Ascending aorta (tissue), 2 donors: ENCODE results near the gene COL13A1. TPM values are rescaled to one million over a fixed set of nuclear protein-coding genes. Genes with fewer than 3 reads are reported as not detected.

Source experiments
- DNase-seq, 2 donors: peaks; one replicate each; pipeline ENCODE4 v3.0.0-alpha.2; 2019; ENCODE audit warnings: low spot score in 2 of 2
- H3K27ac ChIP-seq, 2 donors: fragments of 200-600 bp; sonication (generic); one replicate each; pipeline ENCODE4 v1.5.1; 2016 to 2017; ENCODE audit warnings: mild to moderate bottlenecking in 1 of 2
- H3K27me3 ChIP-seq: fragments of 200-600 bp; sonication (generic); one replicate; pipeline ENCODE4 v1.5.1; 2017
- H3K36me3 ChIP-seq, 2 donors: fragments of 200-600 bp; sonication (generic); one replicate each; pipeline ENCODE4 v1.5.1; 2016
- H3K4me1 ChIP-seq, 2 donors: fragments of 200-600 bp; sonication (generic); one replicate each; pipeline ENCODE4 v1.5.1; 2016 to 2017; ENCODE audit warnings: mild to moderate bottlenecking in 1 of 2
- H3K4me3 ChIP-seq, 2 donors: fragments of 200-600 bp; sonication (generic); one replicate each; pipeline ENCODE4 v1.5.1; 2016 to 2017; ENCODE audit warnings: mild to moderate bottlenecking in 1 of 2
- H3K9me3 ChIP-seq, 2 donors: fragments of 200-600 bp; sonication (generic); one replicate each; pipeline ENCODE4 v1.5.1; 2016
- intact Hi-C: fragments of 100-400 bp; cut with DNase I; formaldehyde crosslinking; loops from one replicate; pipeline ENCODE4 v1.15.1; 2023
- total RNA-seq: library from RNA; depleted of rRNA; stranded (reverse); fragments of >200 nt; gene quantifications from one replicate; pipeline ENCODE4 v1.1.0, GENCODE V29; 2016
- TF ChIP-seq, protein P1 (sequence below), 3 experiments: fragments of 200-600 bp in 2 of 3; fragments of 450-650 bp in 1 of 3; sonication (generic) in 2 of 3; IDR thresholded peaks; one replicate each; pipeline ENCODE4 v1.5.1; 2016 to 2019; ENCODE audit warnings: antibody characterized with exemption in 3 of 3, mild to moderate bottlenecking in 1 of 3, moderate library complexity in 1 of 3

COL13A1 gene
- total RNA-seq, 1 donor from 2014 or later = 8.0 TPM

DNA sequence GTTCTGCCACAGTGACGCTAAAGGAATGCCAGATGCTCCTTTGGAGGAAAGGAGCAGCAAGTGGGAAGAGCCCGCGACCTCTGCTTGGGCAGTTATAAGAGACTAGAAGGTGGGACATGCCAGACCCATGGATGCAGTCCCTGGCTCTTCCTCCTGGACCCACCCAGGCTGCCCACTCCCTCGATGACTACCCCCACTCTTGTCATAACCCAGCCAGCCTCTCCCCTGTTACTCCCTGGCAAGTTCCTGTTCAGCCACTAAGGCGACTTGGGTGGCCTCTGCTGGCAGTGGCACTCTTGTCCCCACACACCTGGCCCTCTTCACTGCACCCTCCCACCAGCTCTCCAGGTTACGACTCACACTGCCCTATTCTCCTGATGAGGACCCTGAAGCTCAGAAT is 33.5 kb downstream of the COL13A1 start:
- Histone ChIP-seq H3K9me3 (no peaks in the 10 kb centered on the region), H3K4me3 (no peak overlapping the region), H3K27me3 (no peaks in the 10 kb centered on the region), H3K27ac (no peak overlapping the region), H3K4me1 (no peaks in the 10 kb centered on the region), H3K36me3 (no peaks in the 10 kb centered on the region)
- DNase-seq = no peak
- intact Hi-C loops = no loop called here
- TF ChIP-seq, protein P1, sequence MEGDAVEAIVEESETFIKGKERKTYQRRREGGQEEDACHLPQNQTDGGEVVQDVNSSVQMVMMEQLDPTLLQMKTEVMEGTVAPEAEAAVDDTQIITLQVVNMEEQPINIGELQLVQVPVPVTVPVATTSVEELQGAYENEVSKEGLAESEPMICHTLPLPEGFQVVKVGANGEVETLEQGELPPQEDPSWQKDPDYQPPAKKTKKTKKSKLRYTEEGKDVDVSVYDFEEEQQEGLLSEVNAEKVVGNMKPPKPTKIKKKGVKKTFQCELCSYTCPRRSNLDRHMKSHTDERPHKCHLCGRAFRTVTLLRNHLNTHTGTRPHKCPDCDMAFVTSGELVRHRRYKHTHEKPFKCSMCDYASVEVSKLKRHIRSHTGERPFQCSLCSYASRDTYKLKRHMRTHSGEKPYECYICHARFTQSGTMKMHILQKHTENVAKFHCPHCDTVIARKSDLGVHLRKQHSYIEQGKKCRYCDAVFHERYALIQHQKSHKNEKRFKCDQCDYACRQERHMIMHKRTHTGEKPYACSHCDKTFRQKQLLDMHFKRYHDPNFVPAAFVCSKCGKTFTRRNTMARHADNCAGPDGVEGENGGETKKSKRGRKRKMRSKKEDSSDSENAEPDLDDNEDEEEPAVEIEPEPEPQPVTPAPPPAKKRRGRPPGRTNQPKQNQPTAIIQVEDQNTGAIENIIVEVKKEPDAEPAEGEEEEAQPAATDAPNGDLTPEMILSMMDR (IDR thresholded peaks at IDR 0.05) = no peak

DNA sequence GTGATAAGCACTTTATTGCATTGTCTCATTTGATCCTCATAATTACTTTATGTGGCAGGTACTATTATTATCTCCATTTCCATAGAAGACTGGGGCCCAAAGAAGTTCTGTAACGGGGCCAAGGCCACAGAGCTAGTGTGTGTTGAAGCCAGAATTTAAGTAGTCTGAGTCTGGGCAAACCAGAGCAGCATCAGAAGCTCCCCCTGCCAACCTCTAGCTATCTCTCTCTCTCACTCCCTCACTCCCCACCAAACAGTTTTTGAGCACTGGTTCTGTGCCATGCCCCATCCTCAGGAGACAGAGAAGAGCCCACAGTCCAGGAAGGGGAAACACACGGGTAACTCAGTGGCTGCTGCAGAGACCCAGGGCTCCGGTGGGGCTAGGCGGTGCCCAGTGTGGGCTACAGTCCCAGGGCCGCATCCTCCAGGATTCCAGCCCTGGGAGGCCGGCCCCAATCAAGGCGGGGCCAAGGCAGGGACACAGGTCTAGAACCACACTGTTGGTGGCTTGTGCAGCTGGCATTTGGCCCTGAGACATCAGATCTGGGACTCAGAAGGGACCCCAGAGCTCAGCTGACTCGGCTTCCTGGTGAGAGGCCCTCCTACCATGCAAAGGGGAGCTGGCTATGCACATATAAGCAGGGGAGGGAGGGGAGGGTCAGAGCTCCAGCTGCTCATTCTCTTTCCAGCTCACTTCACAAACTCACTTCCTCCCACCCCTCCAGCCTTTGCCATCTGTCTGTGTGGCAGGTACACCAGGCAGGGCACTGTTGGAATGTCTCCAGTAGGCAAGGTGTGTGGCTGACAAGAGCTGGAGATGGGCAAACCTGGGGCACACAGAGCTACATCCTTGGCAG is 34.4 kb downstream of the COL13A1 start:
- no peak overlapping the region for H3K4me3 ChIP-seq
- intact Hi-C loops = no loop called here
- TF ChIP-seq, protein P1 (IDR thresholded peaks at IDR 0.05) = no peak
- no peak for DNase-seq
- no peak overlapping the region for H3K27ac ChIP-seq
- no peaks in the 10 kb centered on the region for H3K27me3 ChIP-seq
- H3K9me3 ChIP-seq = no peaks in the 10 kb centered on the region
- H3K4me1 ChIP-seq = no peaks in the 10 kb centered on the region
- no peaks in the 10 kb centered on the region for H3K36me3 ChIP-seq

DNA sequence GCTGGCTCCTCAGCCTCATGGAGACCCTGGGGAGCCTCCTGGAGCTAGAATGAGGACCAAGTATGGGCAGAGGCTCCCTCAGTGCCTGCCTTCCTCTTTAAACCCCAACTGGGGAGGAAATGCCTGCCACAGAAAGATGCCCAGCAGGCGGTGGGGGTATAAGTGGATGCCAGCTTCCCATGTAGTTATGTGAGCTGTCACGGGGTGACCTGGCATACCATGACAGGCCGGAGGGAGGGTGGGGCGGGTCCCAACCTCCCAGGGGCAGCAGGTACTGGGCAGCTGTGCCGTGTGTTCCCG is 35.0 kb downstream of the COL13A1 start:
- no peak overlapping the region for H3K27ac ChIP-seq
- TF ChIP-seq, protein P1 (IDR thresholded peaks at IDR 0.05) = no peak
- intact Hi-C loops = no loop called here
- no peaks in the 10 kb centered on the region for H3K27me3 ChIP-seq
- H3K4me3 ChIP-seq = no peak overlapping the region
- H3K9me3 ChIP-seq = no peaks in the 10 kb centered on the region
- H3K36me3 ChIP-seq = no peaks in the 10 kb centered on the region
- no peak for DNase-seq
- no peaks in the 10 kb centered on the region for H3K4me1 ChIP-seq

DNA sequence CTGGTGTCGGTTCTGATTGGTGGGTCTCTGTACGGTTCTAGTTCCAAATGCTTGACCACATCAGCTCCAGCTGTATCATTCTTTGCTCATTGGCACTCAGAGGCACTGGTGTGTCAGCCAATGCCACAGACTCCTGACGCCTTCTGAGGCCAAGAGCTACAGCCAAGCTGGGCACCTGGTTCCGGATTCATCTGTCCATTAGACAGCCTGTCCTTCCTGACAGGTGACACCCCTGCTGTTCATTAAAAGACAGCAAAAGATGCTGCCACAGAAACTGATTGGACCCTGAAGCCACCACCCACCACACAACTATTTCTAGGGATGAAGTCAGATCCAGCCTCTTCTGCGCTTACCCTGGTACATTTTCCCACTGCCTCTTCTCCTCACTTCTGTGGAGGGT is 35.6 kb downstream of the COL13A1 start:
- no peaks in the 10 kb centered on the region for H3K36me3 ChIP-seq
- TF ChIP-seq, protein P1 (IDR thresholded peaks at IDR 0.05) = no peak
- H3K27ac ChIP-seq = no peak overlapping the region
- no peak overlapping the region for H3K4me3 ChIP-seq
- no peaks in the 10 kb centered on the region for H3K4me1 ChIP-seq
- intact Hi-C loops = no loop called here
- no peak for DNase-seq
- H3K9me3 ChIP-seq = no peaks in the 10 kb centered on the region
- H3K27me3 ChIP-seq = no peaks in the 10 kb centered on the region

DNA sequence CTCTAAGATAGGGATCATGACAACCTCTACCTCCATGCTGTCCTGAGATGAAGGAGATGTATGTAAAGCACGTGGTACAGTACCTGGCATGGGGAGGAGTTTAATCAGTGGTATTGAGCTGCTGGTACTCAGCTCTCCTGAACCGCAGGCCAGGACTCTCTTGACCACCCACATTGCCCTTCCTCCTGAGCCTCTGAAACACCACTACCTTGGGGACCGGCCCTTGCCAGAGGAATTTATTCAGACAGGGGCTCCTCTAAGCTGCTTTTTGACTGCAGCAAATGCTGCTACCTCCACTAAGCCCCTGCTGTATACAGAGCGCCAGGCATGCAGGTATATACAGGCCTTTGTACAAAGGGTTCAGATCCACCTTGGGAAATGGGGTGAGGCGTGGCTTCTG is 36.7 kb downstream of the COL13A1 start:
- TF ChIP-seq, protein P1 (IDR thresholded peaks at IDR 0.05) = no peak
- DNase-seq = no peak
- Histone ChIP-seq H3K27me3 (no peaks in the 10 kb centered on the region), H3K27ac (no peak overlapping the region), H3K36me3 (no peaks in the 10 kb centered on the region), H3K9me3 (no peaks in the 10 kb centered on the region), H3K4me1 (no peaks in the 10 kb centered on the region), H3K4me3 (no peak overlapping the region)
- intact Hi-C loops = no loop called here
